GM19240 (cell line): ENCODE measurements around the gene IL1B.
"Not testable (repeated sequence)": the region's sequence is repeated elsewhere in the genome, so short reads cannot be mapped to it uniquely, and the experiment has no call there.

Experiments used
- DNase-seq: peaks from one replicate; pipeline ENCODE4 v3.0.0; 2011; ENCODE audit warnings: low spot score; ENCODE audit not compliant: insufficient read length

The IL1B gene

GRCh38 chr2:112850588-112850987 lies 14.0 kb upstream of the IL1B start:
- no peak for DNase-seq

- no peak for DNase-seq
Observed at GRCh38 chr2:112849956-112850355, 13.4 kb upstream of the IL1B start.

- no peak for DNase-seq
Observed at GRCh38 chr2:112848833-112849232, 12.3 kb upstream of the IL1B start.

- DNase-seq: no peak
Observed at GRCh38 chr2:112846031-112846430, 9.5 kb upstream of the IL1B start.

- no peak for DNase-seq
Observed at GRCh38 chr2:112843836-112844235, 7.3 kb upstream of the IL1B start.

GRCh38 chr2:112843288-112843687 lies 6.7 kb upstream of the IL1B start:
- DNase-seq: no peak

GRCh38 chr2:112841295-112842044 lies 4.9 kb upstream of the IL1B start:
- no peak for DNase-seq

- DNase-seq: no peak
Observed at GRCh38 chr2:112840068-112840445, 3.5 kb upstream of the IL1B start.

GRCh38 chr2:112839407-112840067 lies 3.0 kb upstream of the IL1B start:
- DNase-seq: no peak

- no peak for DNase-seq
Observed at GRCh38 chr2:112836163-112836560, 417 bp downstream of the IL1B start.

GRCh38 chr2:112835536-112836162 lies 930 bp downstream of the IL1B start:
- DNase-seq: no peak

- DNase-seq: no peak
Observed at GRCh38 chr2:112835061-112835501, 1.5 kb downstream of the IL1B start.

- DNase-seq: no peak
Observed at GRCh38 chr2:112834396-112835037, 2.1 kb downstream of the IL1B start.

- DNase-seq: no peak
Observed at GRCh38 chr2:112833976-112834375, 2.6 kb downstream of the IL1B start.

- DNase-seq: not testable (repeated sequence)
Observed at GRCh38 chr2:112833639-112833931, 3.0 kb downstream of the IL1B start.

- DNase-seq: no peak
Observed at GRCh38 chr2:112832841-112833638, 3.5 kb downstream of the IL1B start.

GRCh38 chr2:112831946-112832840 lies 4.4 kb downstream of the IL1B start:
- DNase-seq: no peak

- no peak for DNase-seq
Observed at GRCh38 chr2:112831513-112831845, 5.1 kb downstream of the IL1B start.

- DNase-seq: no peak
Observed at GRCh38 chr2:112830682-112831512, 5.7 kb downstream of the IL1B start.
